Right atrium auricular region (tissue), 2 donors: ENCODE measurements around the gene URM1. TPM values are rescaled to one million over a fixed set of nuclear protein-coding genes. Genes with fewer than 3 reads are reported as not detected.

Experiments used
- DNase-seq: peaks from one replicate; pipeline ENCODE4 v3.0.0-alpha.2; 2019; ENCODE audit warnings: low spot score
- H3K27ac ChIP-seq, 2 donors: fragments of 200-600 bp; sonication (generic); 1 replicate in 1 of 2; 2 replicates in 1 of 2; pipeline ENCODE4 v1.5.1; 2016 to 2019
- H3K27me3 ChIP-seq, 2 donors: fragments of 200-600 bp; sonication (generic); one replicate each; pipeline versions ENCODE4 v1.5.1 to v1.6.0; 2017 to 2019
- H3K36me3 ChIP-seq: fragments of 200-600 bp; sonication (generic); one replicate; pipeline ENCODE4 v1.5.1; 2016
- H3K4me1 ChIP-seq, 2 donors: fragments of 200-600 bp; sonication (generic); one replicate each; pipeline versions ENCODE4 v1.5.1 to v1.6.0; 2017 to 2019
- H3K4me3 ChIP-seq, 2 donors: fragments of 200-600 bp; sonication (generic); 1 replicate in 1 of 2; 2 replicates in 1 of 2; pipeline ENCODE4 v1.5.1; 2017 to 2019; ENCODE audit warnings: mild to moderate bottlenecking in 1 of 2, moderate library complexity in 1 of 2
- H3K9me3 ChIP-seq, 2 donors: fragments of 200-600 bp; sonication (generic); one replicate each; pipeline ENCODE4 v1.5.1; 2019
- CTCF ChIP-seq, 2 donors: fragments of 200-600 bp; sonication (generic); IDR thresholded peaks; one replicate each; pipeline ENCODE4 v1.5.1; 2019; ENCODE audit warnings: antibody characterized with exemption in 2 of 2
- total RNA-seq, 2 donors: library from RNA; depleted of rRNA; stranded (reverse); fragments of >200 nt; gene quantifications; one replicate each; pipeline ENCODE4 v1.1.0, GENCODE V29; 2016

URM1 gene
- total RNA-seq, 2 donors from 2014 or later, result 34.0 to 37.3 TPM

DNA sequence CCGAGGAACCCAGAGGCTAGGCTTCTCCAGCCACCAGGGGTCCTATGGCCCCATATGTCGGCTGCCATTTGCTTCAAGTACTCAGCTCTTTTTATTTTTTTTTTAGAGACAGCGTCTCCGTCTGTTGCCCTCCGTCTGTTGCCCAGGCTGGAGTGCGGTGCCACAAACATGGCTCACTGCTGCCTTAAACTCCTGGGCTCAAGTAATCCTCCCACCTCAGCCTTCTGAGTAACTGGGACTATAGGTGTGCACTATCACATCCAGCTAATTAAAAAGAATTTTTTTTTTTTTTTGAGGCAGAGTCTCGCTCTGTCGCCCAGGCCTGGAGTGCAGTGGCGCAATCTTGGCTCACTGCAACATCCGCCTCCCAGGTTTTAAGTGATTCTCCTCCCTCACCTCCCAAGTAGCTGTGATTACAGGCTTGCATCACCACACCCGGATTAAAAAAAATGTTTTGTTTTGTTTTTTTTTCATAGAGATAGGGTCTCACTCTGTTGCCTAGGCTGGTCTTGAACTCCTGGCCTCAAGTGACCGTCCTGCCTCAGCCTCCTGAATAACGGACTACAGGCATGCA lies 58.4 kb downstream of the URM1 start:
- Histone ChIP-seq H3K27me3 (no peaks in the 10 kb centered on the region), H3K4me1 (no peaks in the 10 kb centered on the region), H3K9me3 (no peaks in the 10 kb centered on the region), H3K27ac (no peak overlapping the region), H3K4me3 (no peak overlapping the region), H3K36me3 (no peaks in the 10 kb centered on the region)
- DNase-seq, result no peak
- no peak for TF ChIP-seq CTCF (IDR thresholded peaks at IDR 0.05)

DNA sequence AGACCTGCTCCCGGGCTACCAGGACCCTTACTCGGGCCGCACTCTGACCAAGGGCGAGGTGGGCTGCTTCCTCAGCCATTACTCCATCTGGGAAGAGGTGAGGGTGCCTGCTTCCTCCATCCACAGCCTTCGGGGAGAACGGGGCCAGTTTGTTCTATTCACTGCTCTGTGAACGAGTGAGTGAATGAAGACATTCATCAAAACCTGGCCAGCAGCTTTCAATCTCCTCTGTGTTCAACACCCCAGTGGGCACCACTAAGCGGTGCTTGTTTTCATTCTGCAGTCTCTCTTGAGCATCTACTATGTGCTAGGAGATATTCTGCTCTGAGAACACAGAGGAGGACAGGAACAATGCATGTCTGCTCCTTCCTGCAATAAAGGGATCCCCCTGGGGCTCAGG lies 60.0 kb downstream of the URM1 start:
- Histone ChIP-seq H3K27me3 (no peaks in the 10 kb centered on the region), H3K9me3 (no peaks in the 10 kb centered on the region), H3K4me3 (no peak overlapping the region), H3K4me1 (no peaks in the 10 kb centered on the region), H3K36me3 (no peaks in the 10 kb centered on the region), H3K27ac (no peak overlapping the region)
- DNase-seq, result no peak
- no peak for TF ChIP-seq CTCF (IDR thresholded peaks at IDR 0.05)

DNA sequence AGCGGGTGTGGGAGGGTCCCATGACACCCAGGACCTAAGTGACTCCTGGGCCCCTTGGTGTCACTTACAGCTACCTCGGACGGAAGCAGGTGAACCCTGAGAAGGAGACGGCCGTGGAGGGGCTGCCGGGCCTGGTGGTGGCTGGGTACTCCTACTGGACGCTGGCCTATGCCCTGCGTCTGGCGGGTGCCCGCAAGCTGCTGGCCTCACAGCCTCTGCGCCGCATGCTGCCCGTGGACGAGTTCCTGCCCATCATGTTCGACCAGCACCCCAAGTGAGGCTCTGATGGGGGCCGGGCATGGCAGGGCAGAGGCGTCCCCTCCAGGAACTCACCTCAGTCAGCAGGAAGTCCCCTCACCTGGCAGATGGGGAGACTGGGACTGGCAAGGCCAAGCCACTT lies 63.2 kb downstream of the URM1 start:
- Histone ChIP-seq H3K9me3 (no peaks in the 10 kb centered on the region), H3K27ac (no peak overlapping the region), H3K4me3 (no peak overlapping the region), H3K36me3 (no peaks in the 10 kb centered on the region), H3K27me3 (no peaks in the 10 kb centered on the region), H3K4me1 (peaks cover 0 to 9% of the 10 kb centered on the region in 2 donors)
- no peak for TF ChIP-seq CTCF (IDR thresholded peaks at IDR 0.05)
- DNase-seq, result no peak

- TF ChIP-seq CTCF (IDR thresholded peaks at IDR 0.05), result no peak
- H3K9me3 ChIP-seq, result no peaks in the 10 kb centered on the region
- DNase-seq, result no peak
These were observed 64.4 kb downstream of the URM1 start for GRCh38 chr9:128435611-128436010.

DNA sequence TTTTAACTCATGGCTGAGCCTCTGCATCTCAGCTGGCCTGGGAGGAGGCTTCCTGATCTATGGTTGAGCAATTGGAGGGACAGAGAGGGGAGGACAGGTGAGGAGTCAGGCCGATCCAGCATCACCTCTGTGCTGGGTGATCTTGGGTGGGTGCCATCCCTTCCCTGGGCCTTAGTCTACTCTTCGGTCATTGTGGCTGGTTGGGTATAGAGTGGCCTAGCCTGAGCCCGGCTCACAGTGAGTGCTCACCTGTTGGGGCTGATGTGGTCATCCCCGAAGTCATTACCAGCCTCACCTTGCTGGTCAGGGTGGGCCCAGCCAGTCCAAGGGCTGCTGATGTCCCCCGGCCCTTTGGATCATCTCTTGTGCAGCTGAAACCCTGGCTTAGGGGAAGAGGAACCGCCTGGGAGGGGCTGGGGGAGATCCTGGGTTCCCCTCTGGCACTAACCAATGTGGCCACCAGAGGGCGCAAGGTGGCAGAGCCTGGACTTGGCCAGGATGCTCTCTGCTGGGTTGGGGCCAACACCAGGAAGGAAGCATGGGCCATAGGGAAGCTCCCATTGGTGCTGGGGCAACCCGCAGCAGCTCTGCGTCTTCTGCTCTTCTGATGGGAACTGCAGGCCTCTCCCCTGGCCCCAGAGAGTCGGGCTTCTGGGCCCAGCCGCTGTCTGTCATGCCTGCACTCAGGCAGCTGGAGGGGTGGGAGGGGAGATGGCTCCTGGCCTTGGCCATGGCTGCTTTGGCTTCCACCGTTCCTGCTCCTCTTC lies 67.4 kb downstream of the URM1 start:
- Histone ChIP-seq H3K4me1 (peaks cover 0 to 9% of the 10 kb centered on the region in 2 donors), H3K27me3 (no peaks in the 10 kb centered on the region), H3K4me3 (no peak overlapping the region), H3K36me3 (no peaks in the 10 kb centered on the region), H3K27ac (no peak overlapping the region), H3K9me3 (no peaks in the 10 kb centered on the region)
- peak; percentile 86 for DNase-seq
- TF ChIP-seq CTCF (IDR thresholded peaks at IDR 0.05), result peak; percentile 97 to 98

More at GRCh38 chr9:128435611-128436010, 64.4 kb downstream of the URM1 start:
- no peaks in the 10 kb centered on the region for H3K27me3 ChIP-seq
- H3K4me1 ChIP-seq, result peaks cover 0 to 9% of the 10 kb centered on the region in 2 donors
- H3K36me3 ChIP-seq, result no peaks in the 10 kb centered on the region
- H3K27ac ChIP-seq, result no peak overlapping the region
- no peak overlapping the region for H3K4me3 ChIP-seq
